GM21381 (cell line): Measurements from ENCODE around the gene USP27X.

Experiments used
- ATAC-seq: cut with Tn5 transposase; IDR thresholded peaks from one replicate; pipeline ENCODE4 v1.9.1; 2021; ENCODE audit warnings: mild to moderate bottlenecking, moderate library complexity; ENCODE audit not compliant: unreplicated experiment

USP27X gene

GRCh38 chrX:49878834-49879655, at the start of gene USP27X:
Gene USP27X (plus strand): TSS chrX:49879484. CDS start chrX:49880308, 824 bp downstream.
- ATAC-seq: peak; percentile 97

GRCh38 chrX:49838374-49838773, 40.9 kb upstream of the USP27X start:
- no peak for ATAC-seq

- no peak for ATAC-seq
Measured at GRCh38 chrX:49840679-49841078, 38.6 kb upstream of the USP27X start.

- no peak for ATAC-seq
Measured at GRCh38 chrX:49842621-49843020, 36.7 kb upstream of the USP27X start.

GRCh38 chrX:49844611-49845010, 34.7 kb upstream of the USP27X start:
- ATAC-seq: no peak

- ATAC-seq: no peak
Measured at GRCh38 chrX:49845701-49846403, 33.4 kb upstream of the USP27X start.

- ATAC-seq: no peak
Measured at GRCh38 chrX:49846522-49846921, 32.8 kb upstream of the USP27X start.

- no peak for ATAC-seq
Measured at GRCh38 chrX:49848275-49848674, 31.0 kb upstream of the USP27X start.

GRCh38 chrX:49850028-49850427, 29.3 kb upstream of the USP27X start:
- ATAC-seq: no peak

GRCh38 chrX:49853661-49854060, 25.6 kb upstream of the USP27X start:
- no peak for ATAC-seq

GRCh38 chrX:49856819-49857218, 22.5 kb upstream of the USP27X start:
- ATAC-seq: no peak

- no peak for ATAC-seq
Measured at GRCh38 chrX:49858341-49858740, 20.9 kb upstream of the USP27X start.

- ATAC-seq: no peak
Measured at GRCh38 chrX:49859491-49859890, 19.8 kb upstream of the USP27X start.

- ATAC-seq: no peak
Measured at GRCh38 chrX:49860867-49861535, 18.3 kb upstream of the USP27X start.

GRCh38 chrX:49862093-49862492, 17.2 kb upstream of the USP27X start:
- ATAC-seq: no peak

GRCh38 chrX:49868739-49869138, 10.5 kb upstream of the USP27X start:
- no peak for ATAC-seq

- ATAC-seq: no peak
Measured at GRCh38 chrX:49876750-49877149, 2.5 kb upstream of the USP27X start.

- no peak for ATAC-seq
Measured at GRCh38 chrX:49877397-49878101, 1.7 kb upstream of the USP27X start.

GRCh38 chrX:49878128-49878833, 1.0 kb upstream of the USP27X start:
- ATAC-seq: no peak

GRCh38 chrX:49879656-49880277, 483 bp downstream of the USP27X start:
- ATAC-seq: peak; percentile 11
